ENCODE measurements around the gene MS4A8. TPM values are rescaled to one million over a fixed set of nuclear protein-coding genes. Genes with fewer than 3 reads are reported as not detected.

Gene MS4A8
- total RNA-seq, 3 donors from 2014 or later (not counting 1 experiment from before 2014, with no cell fraction given) = not detected

DNA sequence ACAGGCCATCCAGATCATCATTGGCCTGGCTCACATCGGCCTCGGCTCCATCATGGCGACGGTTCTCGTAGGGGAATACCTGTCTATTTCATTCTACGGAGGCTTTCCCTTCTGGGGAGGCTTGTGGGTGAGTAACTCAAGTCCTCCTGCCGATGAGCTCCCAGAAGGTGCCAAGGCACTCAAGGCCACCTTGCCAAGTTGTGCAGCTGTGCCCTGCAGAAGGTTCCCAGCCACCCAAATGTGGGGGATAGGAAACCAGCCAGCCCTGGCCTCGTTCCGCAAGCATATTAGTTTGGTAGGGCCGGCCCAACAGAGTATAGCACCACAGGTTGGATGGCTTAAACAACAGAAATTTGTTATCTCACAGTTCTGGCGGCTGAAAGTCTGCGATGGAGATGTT, 4.0 kb downstream of the MS4A8 start:
- intact Hi-C loops (cut with micrococcal nuclease) = no loop called here
- Mint-ChIP-seq H3K36me3 (no peaks in the 10 kb centered on the region), H3K4me3 (no peak overlapping the region), H3K27ac (no peak overlapping the region), H3K9me3 (no peaks in the 10 kb centered on the region), H3K4me1 (no peaks in the 10 kb centered on the region), H3K27me3 (ENCODE audit: low read depth in 2 of 2) (peaks cover 0 to 3% of the 10 kb centered on the region in 2 donors)
- no peak overlapping the region for H3K4me3 ChIP-seq (ENCODE audit: low read length)
- H3K36me3 ChIP-seq (ENCODE audit: control insufficient read depth, insufficient read depth, low read length) = no peaks in the 10 kb centered on the region
- no peak for DNase-seq
- H3K9me3 ChIP-seq (ENCODE audit: control insufficient read depth, insufficient read depth, low read length) = no peaks in the 10 kb centered on the region
- ATAC-seq = no peak
- H3K27me3 ChIP-seq (ENCODE audit: control insufficient read depth, insufficient read depth, low read length) = no peaks in the 10 kb centered on the region
- WGBS (ENCODE audit: insufficient coverage) = 91% methylated on average over 12 of the region's 12 CpGs
- no peaks in the 10 kb centered on the region for H3K4me1 ChIP-seq (ENCODE audit: control insufficient read depth, insufficient read depth, low read length)
- no peak overlapping the region for H3K27ac ChIP-seq (ENCODE audit: low read length)
- TF ChIP-seq, protein P1, sequence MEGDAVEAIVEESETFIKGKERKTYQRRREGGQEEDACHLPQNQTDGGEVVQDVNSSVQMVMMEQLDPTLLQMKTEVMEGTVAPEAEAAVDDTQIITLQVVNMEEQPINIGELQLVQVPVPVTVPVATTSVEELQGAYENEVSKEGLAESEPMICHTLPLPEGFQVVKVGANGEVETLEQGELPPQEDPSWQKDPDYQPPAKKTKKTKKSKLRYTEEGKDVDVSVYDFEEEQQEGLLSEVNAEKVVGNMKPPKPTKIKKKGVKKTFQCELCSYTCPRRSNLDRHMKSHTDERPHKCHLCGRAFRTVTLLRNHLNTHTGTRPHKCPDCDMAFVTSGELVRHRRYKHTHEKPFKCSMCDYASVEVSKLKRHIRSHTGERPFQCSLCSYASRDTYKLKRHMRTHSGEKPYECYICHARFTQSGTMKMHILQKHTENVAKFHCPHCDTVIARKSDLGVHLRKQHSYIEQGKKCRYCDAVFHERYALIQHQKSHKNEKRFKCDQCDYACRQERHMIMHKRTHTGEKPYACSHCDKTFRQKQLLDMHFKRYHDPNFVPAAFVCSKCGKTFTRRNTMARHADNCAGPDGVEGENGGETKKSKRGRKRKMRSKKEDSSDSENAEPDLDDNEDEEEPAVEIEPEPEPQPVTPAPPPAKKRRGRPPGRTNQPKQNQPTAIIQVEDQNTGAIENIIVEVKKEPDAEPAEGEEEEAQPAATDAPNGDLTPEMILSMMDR (IDR thresholded peaks at IDR 0.05) = no peak

DNA sequence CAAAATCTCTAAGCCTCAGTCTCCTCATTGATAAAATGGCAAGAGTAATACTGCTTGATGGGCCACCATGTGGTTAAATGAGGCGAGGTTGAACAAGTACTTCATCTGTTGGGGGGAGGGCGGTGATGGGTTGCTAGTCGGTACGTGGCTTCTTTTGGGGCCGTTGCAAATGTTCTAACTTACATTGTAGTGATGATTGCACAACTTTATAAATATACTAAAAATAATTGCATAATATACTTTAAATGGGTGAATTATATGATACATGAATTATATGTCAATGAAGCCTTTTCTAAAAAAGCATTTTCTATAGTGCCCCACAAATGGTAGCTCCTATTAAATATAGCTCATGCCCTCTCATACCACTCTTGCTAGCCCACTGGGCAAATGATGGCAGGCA, 6.5 kb downstream of the MS4A8 start:
- DNase-seq = no peak
- H3K27me3 Mint-ChIP-seq (ENCODE audit: low read depth in 2 of 2) = peaks cover 0 to 3% of the 10 kb centered on the region in 2 donors
- intact Hi-C loops (cut with micrococcal nuclease) = no loop called here
- no peak for ATAC-seq
- H3K27me3 ChIP-seq (ENCODE audit: control insufficient read depth, insufficient read depth, low read length) = no peaks in the 10 kb centered on the region
- H3K4me3 ChIP-seq (ENCODE audit: low read length) = no peak overlapping the region
- H3K9me3 Mint-ChIP-seq = no peaks in the 10 kb centered on the region
- H3K27ac Mint-ChIP-seq = no peak overlapping the region
- no peak overlapping the region for H3K27ac ChIP-seq (ENCODE audit: low read length)
- TF ChIP-seq, protein P1 (IDR thresholded peaks at IDR 0.05) = no peak
- no peak overlapping the region for H3K4me3 Mint-ChIP-seq
- H3K4me1 ChIP-seq (ENCODE audit: control insufficient read depth, insufficient read depth, low read length) = no peaks in the 10 kb centered on the region
- H3K36me3 Mint-ChIP-seq = no peaks in the 10 kb centered on the region
- H3K9me3 ChIP-seq (ENCODE audit: control insufficient read depth, insufficient read depth, low read length) = no peaks in the 10 kb centered on the region
- 77% methylated on average over 4 of the region's 5 CpGs for WGBS (ENCODE audit: insufficient coverage)
- H3K4me1 Mint-ChIP-seq = no peaks in the 10 kb centered on the region
- H3K36me3 ChIP-seq (ENCODE audit: control insufficient read depth, insufficient read depth, low read length) = no peaks in the 10 kb centered on the region

- Mint-ChIP-seq H3K27me3 (ENCODE audit: low read depth in 2 of 2) (peaks cover 0 to 3% of the 10 kb centered on the region in 2 donors), H3K27ac (no peak overlapping the region), H3K4me1 (no peaks in the 10 kb centered on the region), H3K36me3 (no peaks in the 10 kb centered on the region), H3K4me3 (no peak overlapping the region), H3K9me3 (no peaks in the 10 kb centered on the region)
- DNase-seq (no peak), ATAC-seq (no peak)
- no peak overlapping the region for H3K27ac ChIP-seq (ENCODE audit: low read length)
- intact Hi-C loops (cut with micrococcal nuclease) = no loop called here
- WGBS (ENCODE audit: insufficient coverage) = 84% methylated on average over 4 of the region's 5 CpGs
- no peak overlapping the region for H3K4me3 ChIP-seq (ENCODE audit: low read length)
- no peaks in the 10 kb centered on the region for H3K27me3 ChIP-seq (ENCODE audit: control insufficient read depth, insufficient read depth, low read length)
- H3K9me3 ChIP-seq (ENCODE audit: control insufficient read depth, insufficient read depth, low read length) = no peaks in the 10 kb centered on the region
- no peaks in the 10 kb centered on the region for H3K4me1 ChIP-seq (ENCODE audit: control insufficient read depth, insufficient read depth, low read length)
- TF ChIP-seq, protein P1 (IDR thresholded peaks at IDR 0.05) = no peak
- no peaks in the 10 kb centered on the region for H3K36me3 ChIP-seq (ENCODE audit: control insufficient read depth, insufficient read depth, low read length)
Observed at GRCh38 chr11:60706931-60707330, 7.5 kb downstream of the MS4A8 start.

DNA sequence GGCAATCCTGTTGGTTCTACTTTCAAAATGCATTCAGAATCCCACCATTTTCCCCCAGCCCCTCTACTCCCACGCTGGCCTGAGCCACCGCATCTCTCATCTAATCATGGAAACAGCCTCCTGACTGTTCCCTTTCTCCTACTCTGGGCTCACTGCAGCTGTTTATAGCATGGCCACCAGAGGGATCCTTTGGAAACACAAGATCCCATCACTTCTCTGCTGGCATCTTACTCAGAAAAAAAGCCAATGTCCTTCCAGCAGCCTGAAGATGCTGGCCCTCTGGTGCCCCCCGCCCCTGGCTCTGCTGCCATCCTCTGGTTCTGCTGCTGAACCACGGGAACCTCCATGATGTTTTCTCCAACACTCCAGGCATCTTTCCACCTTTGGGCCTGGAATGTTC, 11.1 kb downstream of the MS4A8 start:
- DNase-seq (no peak), ATAC-seq (no peak)
- Mint-ChIP-seq H3K36me3 (no peaks in the 10 kb centered on the region), H3K27me3 (ENCODE audit: low read depth in 2 of 2) (peaks cover 0 to 12% of the 10 kb centered on the region in 2 donors), H3K4me3 (no peak overlapping the region), H3K4me1 (no peaks in the 10 kb centered on the region), H3K27ac (no peak overlapping the region), H3K9me3 (no peaks in the 10 kb centered on the region)
- Histone ChIP-seq H3K4me3 (ENCODE audit: low read length) (no peak overlapping the region), H3K27ac (ENCODE audit: low read length) (no peak overlapping the region), H3K9me3 (ENCODE audit: control insufficient read depth, insufficient read depth, low read length) (no peaks in the 10 kb centered on the region), H3K4me1 (ENCODE audit: control insufficient read depth, insufficient read depth, low read length) (no peaks in the 10 kb centered on the region), H3K27me3 (ENCODE audit: control insufficient read depth, insufficient read depth, low read length) (no peaks in the 10 kb centered on the region), H3K36me3 (ENCODE audit: control insufficient read depth, insufficient read depth, low read length) (no peaks in the 10 kb centered on the region)
- intact Hi-C loops (cut with micrococcal nuclease) = no loop called here
- WGBS (ENCODE audit: insufficient coverage) = 80% methylated on average over 4 of the region's 4 CpGs
- TF ChIP-seq, protein P1 (IDR thresholded peaks at IDR 0.05) = no peak

Measured in natural killer cell (primary cell).